A673 (cell line): Measurements from ENCODE around the gene KIN. TPM values are rescaled to one million over a fixed set of nuclear protein-coding genes. Genes with fewer than 3 reads are reported as not detected.

Source experiments
- BruUV-seq: library from RNA; stranded (reverse); fragments of 400-500 nt; replicated peaks from 2 replicates; lab custom pipeline; 2021; lab: Mats Ljungman, UMichigan
- CTCF ChIA-PET: fragments of 300-600 bp; sonication (Branson Sonifier 250); formaldehyde crosslinking; loops from one replicate; lab custom pipeline; 2022; ENCODE audit warnings: antibody characterized with exemption; lab: Charles Lee
- POLR2A ChIA-PET: fragments of 300-600 bp; sonication (Branson Sonifier 250); formaldehyde crosslinking; loops from one replicate; lab custom pipeline; 2022; ENCODE audit warnings: antibody characterized with exemption; ENCODE audit not compliant: low non-redundant PET; lab: Charles Lee
- DNase-seq: peaks from one replicate; pipeline ENCODE4 v3.0.0-alpha.2; 2015; ENCODE audit warnings: low spot score
- H3K27ac ChIP-seq: fragments of 200-600 bp; sonication (generic); 2 replicates; pipeline ENCODE4 v1.5.1; 2016; ENCODE audit warnings: mixed run types, low read depth, mild to moderate bottlenecking, mixed read lengths, antibody characterized with exemption, low read length; ENCODE audit not compliant: poor library complexity, severe bottlenecking
- H3K27me3 ChIP-seq: fragments of 200-600 bp; sonication (generic); replicated peaks from 2 replicates; pipeline ENCODE4 v1.6.1; 2017; ENCODE audit warnings: mixed run types, low read depth, mild to moderate bottlenecking, mixed read lengths, antibody characterized with exemption, low read length; ENCODE audit not compliant: insufficient read depth, poor library complexity
- H3K36me3 ChIP-seq: fragments of 200-600 bp; sonication (generic); 2 replicates; pipeline ENCODE4 v1.6.1; 2016; ENCODE audit warnings: mixed run types, mild to moderate bottlenecking, mixed read lengths, antibody characterized with exemption, low read length; ENCODE audit not compliant: insufficient read depth, poor library complexity, severe bottlenecking
- H3K4me1 ChIP-seq: fragments of 200-600 bp; sonication (generic); 2 replicates; pipeline ENCODE4 v1.6.1; 2017; ENCODE audit warnings: mixed run types, mild to moderate bottlenecking, mixed read lengths, antibody characterized with exemption, low read length; ENCODE audit not compliant: insufficient read depth, poor library complexity, severe bottlenecking
- H3K4me3 ChIP-seq: fragments of 200-600 bp; sonication (generic); 2 replicates; pipeline ENCODE4 v1.5.1; 2016; ENCODE audit warnings: low read depth, mixed run types, mild to moderate bottlenecking, mixed read lengths, low read length; ENCODE audit not compliant: poor library complexity, severe bottlenecking
- H3K9me3 ChIP-seq: fragments of 200-600 bp; sonication (generic); 2 replicates; pipeline ENCODE4 v1.6.1; 2016; ENCODE audit warnings: mixed run types, low read depth, mild to moderate bottlenecking, mixed read lengths, antibody characterized with exemption, low read length; ENCODE audit not compliant: poor library complexity, severe bottlenecking
- CTCF ChIP-seq: fragments of 300-800, 200-600 bp; sonication (generic); conservative IDR thresholded peaks from 2 replicates; pipeline ENCODE4 v1.5.1; 2017; ENCODE audit warnings: low read depth, mild to moderate bottlenecking, antibody characterized with exemption, low read length, moderate library complexity, mixed read lengths
- EZH2 ChIP-seq: fragments of 200-600 bp; sonication (generic); IDR thresholded peaks from 2 replicates; pipeline ENCODE4 v1.6.1; 2017; ENCODE audit warnings: borderline replicate concordance, low read depth, mild to moderate bottlenecking, mixed read lengths, antibody characterized with exemption, low read length; ENCODE audit not compliant: poor library complexity, severe bottlenecking
- intact Hi-C: fragments of 100-400 bp; cut with micrococcal nuclease; formaldehyde crosslinking; loops from one replicate; pipeline ENCODE4 v1.10.0; 2022; ENCODE audit not compliant: unreplicated experiment
- total RNA-seq: library from RNA; stranded (reverse); gene quantifications from 2 replicates; pipeline ENCODE4 v1.2.3, GENCODE V29; 2021

The KIN gene
- total RNA-seq, 1 experiment from 2014 or later, result 16.3 TPM

GRCh38 chr10:7703140-7703539, 84.7 kb downstream of the KIN start, which contains the start of gene ITIH2:
TSS of gene ITIH2 (plus strand) at chr10:7703316. CDS start at chr10:7703435, 119 bp downstream.
- no peak for TF ChIP-seq CTCF
- TF ChIP-seq EZH2, result no peak
- no peak for DNase-seq
- Histone ChIP-seq H3K27me3 (peaks cover 22% of the 10 kb centered on the region), H3K4me1 (no peaks in the 10 kb centered on the region), H3K27ac (no peak within 1 kb of the TSS), H3K4me3 (no peak within 1 kb of the TSS), H3K9me3 (no peaks in the 10 kb centered on the region), H3K36me3 (no peaks in the 10 kb centered on the region)
- BruUV-seq, result no TSS peak
- ChIA-PET CTCF (no interaction called here), POLR2A (no interaction called here)
- intact Hi-C loops, result no loop called here

- POLR2A ChIA-PET, result no interaction called here
- CTCF ChIA-PET, result interaction anchor here (0.7 kb wide), 1 partner anchor 177 kb away, joined by 3 read pairs; no protein-coding TSS in a partner anchor
- Histone ChIP-seq H3K36me3 (no peaks in the 10 kb centered on the region), H3K27ac (no peak overlapping the region), H3K27me3 (peaks cover 17% of the 10 kb centered on the region), H3K9me3 (no peaks in the 10 kb centered on the region), H3K4me3 (no peak overlapping the region), H3K4me1 (no peaks in the 10 kb centered on the region)
- no peak for DNase-seq
- TF ChIP-seq EZH2 (no peak), CTCF (no peak)
- no TSS peak for BruUV-seq
- intact Hi-C loops, result no loop called here
These were observed 85.4 kb downstream of the KIN start for GRCh38 chr10:7702288-7702812.

GRCh38 chr10:7701158-7701742, 86.5 kb downstream of the KIN start:
- Histone ChIP-seq H3K27me3 (peaks cover 11% of the 10 kb centered on the region), H3K4me3 (no peak overlapping the region), H3K27ac (no peak overlapping the region), H3K9me3 (no peaks in the 10 kb centered on the region), H3K4me1 (no peaks in the 10 kb centered on the region), H3K36me3 (no peaks in the 10 kb centered on the region)
- ChIA-PET POLR2A (no interaction called here), CTCF (interaction anchor here (0.6 kb wide), 1 partner anchor 857 kb away, joined by 3 read pairs; no protein-coding TSS in a partner anchor)
- BruUV-seq, result no TSS peak
- DNase-seq, result no peak
- intact Hi-C loops, result no loop called here
- TF ChIP-seq CTCF (no peak), EZH2 (no peak)

Other genes with a start within 250 kb of the KIN start
- not detected in 2 replicates for gene ITIH5, start 121.0 kb downstream of the KIN start, total RNA-seq
- not detected in 2 replicates for gene ITIH2, start 84.7 kb downstream of the KIN start, total RNA-seq
- gene ATP5F1C, start 184 bp upstream of the KIN start, total RNA-seq, result 401 and 419 TPM in 2 replicates
- gene TAF3, start 30.5 kb upstream of the KIN start, total RNA-seq, result 12.3 and 14.0 TPM in 2 replicates